Upper lobe of left lung (tissue), 4 donors: ENCODE data around the gene GABRA5.

Experiments used
- POLR2A ChIP-seq, 4 donors: fragments of 450-650 bp; IDR thresholded peaks; one replicate each; pipeline ENCODE4 v1.5.1; 2016 to 2017; ENCODE audit warnings: antibody characterized with exemption in 4 of 4, mild to moderate bottlenecking in 2 of 4
- POLR2AphosphoS5 ChIP-seq, 2 donors: sonication (generic); formaldehyde crosslinking; IDR thresholded peaks; one replicate each; pipeline ENCODE4 v1.5.1; 2017; ENCODE audit warnings: antibody characterized with exemption in 2 of 2
- TF ChIP-seq, protein P1 (sequence below), 6 experiments: fragments of 450-650 bp in 4 of 6; fragments of 200-600 bp in 2 of 6; sonication (generic) in 2 of 6; IDR thresholded peaks; one replicate each; pipeline ENCODE4 v1.5.1; 2016 to 2019; ENCODE audit warnings: antibody characterized with exemption in 6 of 6

- TF ChIP-seq POLR2A (IDR thresholded peaks at IDR 0.05) (no peak), POLR2AphosphoS5 (IDR thresholded peaks at IDR 0.05) (no peak)
- TF ChIP-seq, protein P1, sequence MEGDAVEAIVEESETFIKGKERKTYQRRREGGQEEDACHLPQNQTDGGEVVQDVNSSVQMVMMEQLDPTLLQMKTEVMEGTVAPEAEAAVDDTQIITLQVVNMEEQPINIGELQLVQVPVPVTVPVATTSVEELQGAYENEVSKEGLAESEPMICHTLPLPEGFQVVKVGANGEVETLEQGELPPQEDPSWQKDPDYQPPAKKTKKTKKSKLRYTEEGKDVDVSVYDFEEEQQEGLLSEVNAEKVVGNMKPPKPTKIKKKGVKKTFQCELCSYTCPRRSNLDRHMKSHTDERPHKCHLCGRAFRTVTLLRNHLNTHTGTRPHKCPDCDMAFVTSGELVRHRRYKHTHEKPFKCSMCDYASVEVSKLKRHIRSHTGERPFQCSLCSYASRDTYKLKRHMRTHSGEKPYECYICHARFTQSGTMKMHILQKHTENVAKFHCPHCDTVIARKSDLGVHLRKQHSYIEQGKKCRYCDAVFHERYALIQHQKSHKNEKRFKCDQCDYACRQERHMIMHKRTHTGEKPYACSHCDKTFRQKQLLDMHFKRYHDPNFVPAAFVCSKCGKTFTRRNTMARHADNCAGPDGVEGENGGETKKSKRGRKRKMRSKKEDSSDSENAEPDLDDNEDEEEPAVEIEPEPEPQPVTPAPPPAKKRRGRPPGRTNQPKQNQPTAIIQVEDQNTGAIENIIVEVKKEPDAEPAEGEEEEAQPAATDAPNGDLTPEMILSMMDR (IDR thresholded peaks at IDR 0.05), result no peak
These were observed 13.9 kb upstream of the GABRA5 start for GRCh38 chr15:26852980-26853379.
